Measurements from ENCODE around the gene LTBP4.

DNA sequence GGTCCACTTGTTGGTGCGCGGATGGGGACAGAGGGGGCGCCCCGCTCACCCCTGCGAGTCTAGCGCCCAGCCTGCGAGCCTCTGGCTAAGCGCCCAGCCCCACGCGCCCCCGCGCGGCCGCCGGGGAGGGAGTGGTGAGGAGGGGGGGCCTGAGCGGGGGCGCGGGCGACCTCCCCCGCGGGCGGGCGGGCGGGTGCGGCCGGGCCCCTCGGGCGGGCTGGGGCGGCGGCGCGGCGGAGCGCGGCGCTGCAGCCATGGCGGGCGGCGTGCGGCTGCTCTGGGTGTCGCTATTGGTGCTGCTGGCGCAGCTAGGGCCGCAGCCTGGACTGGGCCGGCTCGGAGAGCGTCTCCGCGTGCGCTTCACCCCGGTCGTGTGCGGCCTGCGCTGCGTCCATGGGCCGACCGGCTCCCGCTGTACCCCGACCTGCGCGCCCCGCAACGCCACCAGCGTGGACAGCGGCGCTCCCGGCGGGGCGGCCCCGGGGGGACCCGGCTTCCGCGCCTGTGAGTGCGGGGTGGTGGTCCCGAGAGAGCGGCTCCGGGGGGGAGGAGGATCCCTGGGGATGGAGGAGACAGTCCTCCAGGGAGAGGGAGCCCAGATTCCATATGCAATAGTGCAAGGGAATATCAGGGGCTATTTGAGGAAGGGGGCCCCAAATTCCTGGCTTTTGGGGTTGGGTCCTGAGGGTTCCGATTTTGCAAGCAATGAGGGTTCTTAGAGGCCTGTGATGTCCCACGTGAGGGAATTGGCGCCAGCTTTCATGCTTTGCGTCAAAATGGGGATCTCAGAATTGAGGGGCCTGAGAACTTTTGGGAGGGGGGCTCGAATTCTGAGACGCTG, at the start of gene LTBP4:
- TF ChIP-seq POLR2A (IDR thresholded peaks at IDR 0.05): no peak
- TF ChIP-seq, protein P1, sequence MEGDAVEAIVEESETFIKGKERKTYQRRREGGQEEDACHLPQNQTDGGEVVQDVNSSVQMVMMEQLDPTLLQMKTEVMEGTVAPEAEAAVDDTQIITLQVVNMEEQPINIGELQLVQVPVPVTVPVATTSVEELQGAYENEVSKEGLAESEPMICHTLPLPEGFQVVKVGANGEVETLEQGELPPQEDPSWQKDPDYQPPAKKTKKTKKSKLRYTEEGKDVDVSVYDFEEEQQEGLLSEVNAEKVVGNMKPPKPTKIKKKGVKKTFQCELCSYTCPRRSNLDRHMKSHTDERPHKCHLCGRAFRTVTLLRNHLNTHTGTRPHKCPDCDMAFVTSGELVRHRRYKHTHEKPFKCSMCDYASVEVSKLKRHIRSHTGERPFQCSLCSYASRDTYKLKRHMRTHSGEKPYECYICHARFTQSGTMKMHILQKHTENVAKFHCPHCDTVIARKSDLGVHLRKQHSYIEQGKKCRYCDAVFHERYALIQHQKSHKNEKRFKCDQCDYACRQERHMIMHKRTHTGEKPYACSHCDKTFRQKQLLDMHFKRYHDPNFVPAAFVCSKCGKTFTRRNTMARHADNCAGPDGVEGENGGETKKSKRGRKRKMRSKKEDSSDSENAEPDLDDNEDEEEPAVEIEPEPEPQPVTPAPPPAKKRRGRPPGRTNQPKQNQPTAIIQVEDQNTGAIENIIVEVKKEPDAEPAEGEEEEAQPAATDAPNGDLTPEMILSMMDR (IDR thresholded peaks at IDR 0.05): no peak
